ENCODE results near the gene GPR180. TPM values are rescaled to one million over a fixed set of nuclear protein-coding genes. Genes with fewer than 3 reads are reported as not detected.

GPR180 gene
- polyA plus RNA-seq, 2 of the 4 experiments (the other 2 are of a cell fraction), result 3.6 to 7.8 TPM

DNA sequence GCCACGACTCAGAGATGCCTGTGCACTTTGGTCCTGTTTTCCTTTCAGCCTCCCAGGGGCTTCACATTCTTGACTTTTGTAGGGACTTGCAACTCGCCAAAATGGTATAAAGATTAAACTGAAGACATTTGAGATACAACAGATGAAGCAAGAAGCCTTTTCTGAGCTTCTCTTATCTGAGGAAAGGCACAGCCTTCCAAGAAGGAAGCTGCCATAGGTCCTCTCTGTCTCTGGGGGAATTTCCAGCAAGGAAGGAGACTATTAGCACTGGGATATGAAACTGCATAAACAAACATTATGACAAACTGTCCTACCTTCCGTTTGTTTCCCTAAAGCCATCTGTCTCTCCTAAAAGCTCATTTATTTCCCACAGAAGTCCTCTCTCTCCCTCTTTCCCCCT, 45.0 kb upstream of the GPR180 start (continued):
- TF ChIP-seq, protein P1, sequence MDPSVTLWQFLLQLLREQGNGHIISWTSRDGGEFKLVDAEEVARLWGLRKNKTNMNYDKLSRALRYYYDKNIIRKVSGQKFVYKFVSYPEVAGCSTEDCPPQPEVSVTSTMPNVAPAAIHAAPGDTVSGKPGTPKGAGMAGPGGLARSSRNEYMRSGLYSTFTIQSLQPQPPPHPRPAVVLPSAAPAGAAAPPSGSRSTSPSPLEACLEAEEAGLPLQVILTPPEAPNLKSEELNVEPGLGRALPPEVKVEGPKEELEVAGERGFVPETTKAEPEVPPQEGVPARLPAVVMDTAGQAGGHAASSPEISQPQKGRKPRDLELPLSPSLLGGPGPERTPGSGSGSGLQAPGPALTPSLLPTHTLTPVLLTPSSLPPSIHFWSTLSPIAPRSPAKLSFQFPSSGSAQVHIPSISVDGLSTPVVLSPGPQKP (IDR thresholded peaks at IDR 0.05; ENCODE audit: low read depth, low read length), result no peak
- no peak for TF ChIP-seq FOSL2 (IDR thresholded peaks at IDR 0.05)
- no peak for TF ChIP-seq FOSL2 (CRISPR knock-in tag; IDR thresholded peaks at IDR 0.05)
- no peak for TF ChIP-seq PHF8 (IDR thresholded peaks at IDR 0.05; ENCODE audit: borderline replicate concordance, low read depth)
- no peak for TF ChIP-seq ZFP36 (IDR thresholded peaks at IDR 0.05; ENCODE audit: borderline replicate concordance, partially characterized antibody)
- no peak for TF ChIP-seq TFCP2L1 (CRISPR knock-in tag; IDR thresholded peaks at IDR 0.05)

DNA sequence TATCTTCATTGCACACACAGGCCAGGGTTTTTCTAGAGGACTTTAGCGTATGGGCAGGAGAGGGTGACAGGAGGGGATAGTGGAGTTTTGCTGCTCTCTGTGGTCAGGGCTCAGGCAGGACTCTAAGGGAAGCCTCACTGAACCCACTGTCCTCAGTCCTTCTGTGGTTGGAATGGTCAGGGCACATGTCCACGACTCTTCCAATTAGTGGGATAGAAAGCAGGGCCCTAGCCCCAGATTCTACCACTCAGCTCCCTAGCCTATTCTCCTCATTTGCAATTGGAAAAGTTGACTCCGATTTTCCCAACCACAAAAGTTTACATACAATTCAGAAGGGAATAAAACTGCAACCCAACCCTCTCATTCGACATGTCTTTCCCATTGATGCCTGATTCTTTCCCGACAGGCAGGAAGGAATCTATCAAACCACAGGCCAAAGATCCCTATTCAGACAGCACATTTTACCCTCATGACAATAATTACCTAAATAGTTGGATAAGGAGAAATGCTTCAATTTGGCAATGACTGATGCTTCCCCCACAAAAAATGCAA, 43.9 kb upstream of the GPR180 start:
- Histone ChIP-seq H3K4me2 (no peak overlapping the region), H3K4me1 (0 out of 3 replicates have a peak, but pooled peaks cover 3% of the 10 kb centered on the region), H3K9me3 (no peaks in the 10 kb centered on the region), H3K27ac (no peak overlapping the region), H3K4me3 (no peak overlapping the region)
- FAIRE-seq (no peak), ATAC-seq (no peak), DNase-seq (ENCODE audit: low read depth in 1 of 2, low spot score in 1 of 2) (no peak)
- TF ChIP-seq, protein P2, sequence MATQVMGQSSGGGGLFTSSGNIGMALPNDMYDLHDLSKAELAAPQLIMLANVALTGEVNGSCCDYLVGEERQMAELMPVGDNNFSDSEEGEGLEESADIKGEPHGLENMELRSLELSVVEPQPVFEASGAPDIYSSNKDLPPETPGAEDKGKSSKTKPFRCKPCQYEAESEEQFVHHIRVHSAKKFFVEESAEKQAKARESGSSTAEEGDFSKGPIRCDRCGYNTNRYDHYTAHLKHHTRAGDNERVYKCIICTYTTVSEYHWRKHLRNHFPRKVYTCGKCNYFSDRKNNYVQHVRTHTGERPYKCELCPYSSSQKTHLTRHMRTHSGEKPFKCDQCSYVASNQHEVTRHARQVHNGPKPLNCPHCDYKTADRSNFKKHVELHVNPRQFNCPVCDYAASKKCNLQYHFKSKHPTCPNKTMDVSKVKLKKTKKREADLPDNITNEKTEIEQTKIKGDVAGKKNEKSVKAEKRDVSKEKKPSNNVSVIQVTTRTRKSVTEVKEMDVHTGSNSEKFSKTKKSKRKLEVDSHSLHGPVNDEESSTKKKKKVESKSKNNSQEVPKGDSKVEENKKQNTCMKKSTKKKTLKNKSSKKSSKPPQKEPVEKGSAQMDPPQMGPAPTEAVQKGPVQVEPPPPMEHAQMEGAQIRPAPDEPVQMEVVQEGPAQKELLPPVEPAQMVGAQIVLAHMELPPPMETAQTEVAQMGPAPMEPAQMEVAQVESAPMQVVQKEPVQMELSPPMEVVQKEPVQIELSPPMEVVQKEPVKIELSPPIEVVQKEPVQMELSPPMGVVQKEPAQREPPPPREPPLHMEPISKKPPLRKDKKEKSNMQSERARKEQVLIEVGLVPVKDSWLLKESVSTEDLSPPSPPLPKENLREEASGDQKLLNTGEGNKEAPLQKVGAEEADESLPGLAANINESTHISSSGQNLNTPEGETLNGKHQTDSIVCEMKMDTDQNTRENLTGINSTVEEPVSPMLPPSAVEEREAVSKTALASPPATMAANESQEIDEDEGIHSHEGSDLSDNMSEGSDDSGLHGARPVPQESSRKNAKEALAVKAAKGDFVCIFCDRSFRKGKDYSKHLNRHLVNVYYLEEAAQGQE (IDR thresholded peaks at IDR 0.05), result no peak
- TF ChIP-seq, protein P3, sequence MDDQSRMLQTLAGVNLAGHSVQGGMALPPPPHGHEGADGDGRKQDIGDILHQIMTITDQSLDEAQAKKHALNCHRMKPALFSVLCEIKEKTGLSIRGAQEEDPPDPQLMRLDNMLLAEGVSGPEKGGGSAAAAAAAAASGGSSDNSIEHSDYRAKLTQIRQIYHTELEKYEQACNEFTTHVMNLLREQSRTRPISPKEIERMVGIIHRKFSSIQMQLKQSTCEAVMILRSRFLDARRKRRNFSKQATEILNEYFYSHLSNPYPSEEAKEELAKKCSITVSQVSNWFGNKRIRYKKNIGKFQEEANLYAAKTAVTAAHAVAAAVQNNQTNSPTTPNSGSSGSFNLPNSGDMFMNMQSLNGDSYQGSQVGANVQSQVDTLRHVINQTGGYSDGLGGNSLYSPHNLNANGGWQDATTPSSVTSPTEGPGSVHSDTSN (IDR thresholded peaks at IDR 0.05), result no peak
- no peak for TF ChIP-seq ZFP36 (IDR thresholded peaks at IDR 0.05; ENCODE audit: borderline replicate concordance, partially characterized antibody)
- no peak for TF ChIP-seq HOXA7 (CRISPR knock-in tag; IDR thresholded peaks at IDR 0.05)
- no peak for TF ChIP-seq TP53 (CRISPR knock-in tag; IDR thresholded peaks at IDR 0.05)
- TF ChIP-seq HOXB13 (CRISPR knock-in tag; IDR thresholded peaks at IDR 0.05; ENCODE audit: low read depth), result no peak
- TF ChIP-seq POLR2AphosphoS2 (conservative IDR thresholded peaks at IDR 0.05; ENCODE audit: low read length), result no peak
- no peak for TF ChIP-seq TFCP2L1 (CRISPR knock-in tag; IDR thresholded peaks at IDR 0.05)
- no peak for TF ChIP-seq JUNB (IDR thresholded peaks at IDR 0.05)
- no peak for TF ChIP-seq KDM1A (IDR thresholded peaks at IDR 0.05; ENCODE audit: low read depth)
- no peak for TF ChIP-seq CBX8 (IDR thresholded peaks at IDR 0.05)
- TF ChIP-seq, protein P4, sequence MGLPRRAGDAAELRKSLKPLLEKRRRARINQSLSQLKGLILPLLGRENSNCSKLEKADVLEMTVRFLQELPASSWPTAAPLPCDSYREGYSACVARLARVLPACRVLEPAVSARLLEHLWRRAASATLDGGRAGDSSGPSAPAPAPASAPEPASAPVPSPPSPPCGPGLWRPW (IDR thresholded peaks at IDR 0.05), result no peak
- no peak for TF ChIP-seq FOXS1 (CRISPR knock-in tag; IDR thresholded peaks at IDR 0.05)
- no peak for TF ChIP-seq ZC3H11A (IDR thresholded peaks at IDR 0.05)
- TF ChIP-seq MAFK (IDR thresholded peaks at IDR 0.05; ENCODE audit: partially characterized antibody), result no peak
- no peak for TF ChIP-seq RCOR1 (IDR thresholded peaks at IDR 0.05; ENCODE audit: low read depth, low read length)
- TF ChIP-seq RFX5 (IDR thresholded peaks at IDR 0.05), result no peak
- TF ChIP-seq, protein P5, sequence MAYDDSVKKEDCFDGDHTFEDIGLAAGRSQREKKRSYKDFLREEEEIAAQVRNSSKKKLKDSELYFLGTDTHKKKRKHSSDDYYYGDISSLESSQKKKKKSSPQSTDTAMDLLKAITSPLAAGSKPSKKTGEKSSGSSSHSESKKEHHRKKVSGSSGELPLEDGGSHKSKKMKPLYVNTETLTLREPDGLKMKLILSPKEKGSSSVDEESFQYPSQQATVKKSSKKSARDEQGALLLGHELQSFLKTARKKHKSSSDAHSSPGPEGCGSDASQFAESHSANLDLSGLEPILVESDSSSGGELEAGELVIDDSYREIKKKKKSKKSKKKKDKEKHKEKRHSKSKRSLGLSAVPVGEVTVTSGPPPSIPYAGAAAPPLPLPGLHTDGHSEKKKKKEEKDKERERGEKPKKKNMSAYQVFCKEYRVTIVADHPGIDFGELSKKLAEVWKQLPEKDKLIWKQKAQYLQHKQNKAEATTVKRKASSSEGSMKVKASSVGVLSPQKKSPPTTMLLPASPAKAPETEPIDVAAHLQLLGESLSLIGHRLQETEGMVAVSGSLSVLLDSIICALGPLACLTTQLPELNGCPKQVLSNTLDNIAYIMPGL (CRISPR knock-in tag; IDR thresholded peaks at IDR 0.05; ENCODE audit: borderline replicate concordance), result no peak
- no peak for TF ChIP-seq NR3C1 (IDR thresholded peaks at IDR 0.05)
- TF ChIP-seq FOSL2 (IDR thresholded peaks at IDR 0.05), result no peak
- TF ChIP-seq FOSL2 (CRISPR knock-in tag; IDR thresholded peaks at IDR 0.05), result no peak
- ChIA-PET POLR2A (no interaction called here), CTCF (no interaction called here)
- 84% methylated on average over 5 of the region's 5 CpGs for WGBS (ENCODE audit: missing lambda C conversion rate)
